NCI-H2227 treated with DMSO at 0.1 percent for 48 hours (cell line): ENCODE results near the gene DAGLA.
"Not testable (repeated sequence)": the region's sequence is repeated elsewhere in the genome, so short reads cannot be mapped to it uniquely, and the experiment has no call there.

Source experiments
- DNase-seq: peaks from one replicate; lab custom pipeline; 2025; lab: John Stamatoyannopoulos, UW

DAGLA gene, protein sequence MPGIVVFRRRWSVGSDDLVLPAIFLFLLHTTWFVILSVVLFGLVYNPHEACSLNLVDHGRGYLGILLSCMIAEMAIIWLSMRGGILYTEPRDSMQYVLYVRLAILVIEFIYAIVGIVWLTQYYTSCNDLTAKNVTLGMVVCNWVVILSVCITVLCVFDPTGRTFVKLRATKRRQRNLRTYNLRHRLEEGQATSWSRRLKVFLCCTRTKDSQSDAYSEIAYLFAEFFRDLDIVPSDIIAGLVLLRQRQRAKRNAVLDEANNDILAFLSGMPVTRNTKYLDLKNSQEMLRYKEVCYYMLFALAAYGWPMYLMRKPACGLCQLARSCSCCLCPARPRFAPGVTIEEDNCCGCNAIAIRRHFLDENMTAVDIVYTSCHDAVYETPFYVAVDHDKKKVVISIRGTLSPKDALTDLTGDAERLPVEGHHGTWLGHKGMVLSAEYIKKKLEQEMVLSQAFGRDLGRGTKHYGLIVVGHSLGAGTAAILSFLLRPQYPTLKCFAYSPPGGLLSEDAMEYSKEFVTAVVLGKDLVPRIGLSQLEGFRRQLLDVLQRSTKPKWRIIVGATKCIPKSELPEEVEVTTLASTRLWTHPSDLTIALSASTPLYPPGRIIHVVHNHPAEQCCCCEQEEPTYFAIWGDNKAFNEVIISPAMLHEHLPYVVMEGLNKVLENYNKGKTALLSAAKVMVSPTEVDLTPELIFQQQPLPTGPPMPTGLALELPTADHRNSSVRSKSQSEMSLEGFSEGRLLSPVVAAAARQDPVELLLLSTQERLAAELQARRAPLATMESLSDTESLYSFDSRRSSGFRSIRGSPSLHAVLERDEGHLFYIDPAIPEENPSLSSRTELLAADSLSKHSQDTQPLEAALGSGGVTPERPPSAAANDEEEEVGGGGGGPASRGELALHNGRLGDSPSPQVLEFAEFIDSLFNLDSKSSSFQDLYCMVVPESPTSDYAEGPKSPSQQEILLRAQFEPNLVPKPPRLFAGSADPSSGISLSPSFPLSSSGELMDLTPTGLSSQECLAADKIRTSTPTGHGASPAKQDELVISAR

GRCh38 chr11:61679893-61680621, at the start of gene DAGLA:
Gene DAGLA (plus strand): TSS chr11:61680391. CDS start chr11:61720156, 39,765 bp downstream.
- peak; percentile 59 for DNase-seq

- DNase-seq = no peak
Observed at GRCh38 chr11:61632096-61632495, 48.1 kb upstream of the DAGLA start.

- DNase-seq = no peak
Observed at GRCh38 chr11:61635304-61635703, 44.9 kb upstream of the DAGLA start.

- no peak for DNase-seq
Observed at GRCh38 chr11:61635787-61636186, 44.4 kb upstream of the DAGLA start.

DNA sequence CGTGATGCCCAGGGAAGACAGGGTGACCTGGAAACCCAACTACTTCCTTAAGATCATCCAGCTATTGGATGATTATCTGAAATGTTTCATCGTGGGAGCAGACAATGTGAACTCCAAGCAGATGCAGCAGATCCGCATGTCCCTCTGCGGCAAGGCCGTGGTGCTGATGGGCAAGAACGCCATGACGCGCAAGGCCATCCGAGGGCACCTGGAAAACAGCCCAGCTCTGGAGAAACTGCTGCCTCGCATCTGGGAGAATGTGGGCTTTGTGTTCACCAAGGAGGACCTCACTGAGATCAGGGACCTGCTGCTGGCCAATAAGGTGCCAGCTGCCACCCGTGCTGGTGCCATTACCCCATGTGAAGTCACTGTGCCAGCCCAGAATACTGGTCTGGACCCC, 43.5 kb upstream of the DAGLA start:
- no peak for DNase-seq

GRCh38 chr11:61637277-61637676, 42.9 kb upstream of the DAGLA start:
- no peak for DNase-seq

- DNase-seq = no peak
Observed at GRCh38 chr11:61639816-61640443, 40.3 kb upstream of the DAGLA start.

DNA sequence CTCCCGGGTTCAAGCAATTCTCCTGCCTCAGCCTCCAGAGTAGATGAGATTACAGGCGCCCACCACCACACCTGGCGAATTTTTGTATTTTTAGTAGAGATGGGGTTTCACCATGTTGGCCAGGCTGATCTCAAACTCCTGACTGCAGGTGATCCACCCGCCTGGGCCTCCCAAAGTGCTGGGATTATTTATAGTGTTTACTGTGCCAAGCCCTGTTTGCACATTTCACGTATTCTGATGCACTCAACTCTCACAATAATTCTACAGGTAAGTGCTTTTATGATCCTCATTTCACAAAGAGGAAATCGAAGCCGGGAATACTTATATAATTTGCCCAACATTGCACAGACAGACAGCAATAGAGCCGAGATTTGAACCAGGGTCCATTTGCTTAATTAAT, 38.0 kb upstream of the DAGLA start:
- no peak for DNase-seq

DNA sequence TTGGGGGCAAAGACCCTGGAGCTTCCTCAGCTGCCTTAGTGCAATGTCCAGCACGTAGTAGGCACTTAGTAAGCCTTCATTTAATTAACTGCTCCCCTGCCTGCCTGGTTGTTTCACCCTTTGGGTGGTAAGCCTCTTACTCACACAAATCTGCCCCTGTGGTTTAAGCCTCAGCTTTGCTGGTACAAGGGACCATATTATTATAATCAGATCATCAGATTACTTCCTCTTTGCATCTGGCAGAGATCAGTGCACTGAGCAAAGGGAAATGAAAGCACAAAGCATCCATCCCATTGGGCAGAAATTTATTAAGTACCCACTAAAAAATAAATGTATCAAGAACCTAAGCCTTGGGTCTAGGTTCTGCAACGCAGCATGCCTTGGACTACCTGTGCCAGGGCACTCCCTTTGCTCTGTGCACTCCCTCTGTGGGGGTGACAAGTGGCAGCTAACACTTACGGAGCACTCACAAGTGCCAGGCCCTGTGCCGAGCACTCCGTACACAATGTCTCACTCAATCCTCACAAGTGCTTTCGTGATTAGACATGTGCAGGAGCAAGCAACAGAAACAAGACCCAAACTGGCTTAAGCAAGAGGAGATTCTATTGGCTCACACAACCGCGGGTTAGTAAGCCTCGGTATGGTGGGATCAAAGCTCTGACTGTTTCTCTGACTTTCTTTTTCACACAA, 34.9 kb upstream of the DAGLA start:
- DNase-seq = no peak

- DNase-seq = no peak
Observed at GRCh38 chr11:61647529-61647928, 32.7 kb upstream of the DAGLA start.

GRCh38 chr11:61650781-61651571, 29.2 kb upstream of the DAGLA start:
- DNase-seq = no peak

GRCh38 chr11:61652135-61652534, 28.1 kb upstream of the DAGLA start:
- no peak for DNase-seq

GRCh38 chr11:61654397-61654829, 25.8 kb upstream of the DAGLA start:
- DNase-seq = no peak

GRCh38 chr11:61655266-61656159, 24.7 kb upstream of the DAGLA start:
- DNase-seq = not testable (repeated sequence)

GRCh38 chr11:61656347-61657077, 23.7 kb upstream of the DAGLA start:
- DNase-seq = no peak

DNA sequence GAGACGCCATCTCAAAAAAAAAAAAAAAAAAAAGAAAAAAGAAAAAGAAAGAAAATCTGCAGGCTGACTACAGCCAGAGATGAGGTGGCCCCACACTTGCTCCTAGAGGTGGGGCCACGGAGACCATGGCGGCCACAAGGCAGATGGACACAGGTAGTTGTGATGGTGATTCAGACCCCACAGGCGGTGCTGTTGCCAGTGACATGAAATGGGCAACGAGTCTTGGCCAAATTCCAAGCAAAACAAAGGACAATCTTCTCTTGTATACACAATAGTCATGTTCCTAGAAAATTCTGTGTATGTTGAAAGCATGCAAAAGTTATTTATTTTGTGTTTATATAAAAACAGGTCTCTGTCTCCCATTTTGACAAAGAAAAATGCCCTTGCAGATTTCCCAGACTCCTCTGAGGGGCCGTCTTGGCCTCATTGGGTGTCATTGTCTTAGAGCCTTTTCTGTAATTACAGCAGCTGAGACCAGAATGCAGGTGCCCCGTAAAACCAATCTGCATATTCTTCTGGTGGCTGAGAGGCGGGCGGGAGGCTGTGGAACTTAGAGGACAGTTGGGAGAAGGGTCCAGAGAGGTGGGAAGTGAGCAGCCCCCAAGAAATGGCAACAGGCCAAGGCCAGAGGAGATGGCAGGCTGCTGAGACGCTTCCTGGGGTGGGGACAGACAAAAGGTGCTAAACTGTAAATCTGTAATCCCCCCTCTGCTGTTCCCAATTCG, 22.5 kb upstream of the DAGLA start:
- no peak for DNase-seq

- no peak for DNase-seq
Observed at GRCh38 chr11:61659413-61660196, 20.6 kb upstream of the DAGLA start.
